Naive thymus-derived CD4-positive, alpha-beta T cell (primary cell): ENCODE results near the gene NRXN3. TPM values are rescaled to one million over a fixed set of nuclear protein-coding genes. Genes with fewer than 3 reads are reported as not detected.
"Not testable (repeated sequence)": the region's sequence is repeated elsewhere in the genome, so short reads cannot be mapped to it uniquely, and the experiment has no call there.

Experiments used
- ATAC-seq: fragments of 150-1000 bp; cut with Tn5 transposase; 2 replicates; pipeline ENCODE4 v1.10.0; 2021; ENCODE audit warnings: mild to moderate bottlenecking, moderate library complexity
- CTCF ChIA-PET: fragments of 350-600 bp; sonication (Branson Sonifier 250); formaldehyde crosslinking; loops from one replicate; lab custom pipeline; 2021; ENCODE audit warnings: antibody characterized with exemption; lab: Charles Lee
- POLR2A ChIA-PET: fragments of 350-600 bp; sonication (Branson Sonifier 250); formaldehyde crosslinking; loops from one replicate; lab custom pipeline; 2021; ENCODE audit warnings: antibody characterized with exemption, inconsistent platforms; lab: Charles Lee
- DNase-seq, 9 donors: peaks; one replicate each; pipeline versions ENCODE4 v3.0.0 to v3.0.0-alpha.2; 2020 to 2022; ENCODE audit warnings: mixed read lengths in 1 of 9
- H3K27ac ChIP-seq: one replicate; pipeline ENCODE4 v1.7.0; 2013; ENCODE audit warnings: mild to moderate bottlenecking, low read depth, low read length, moderate library complexity
- H3K27me3 ChIP-seq, 2 donors: one replicate each; pipeline ENCODE4 v1.7.0; 2013; ENCODE audit warnings: low read length in 2 of 2, mild to moderate bottlenecking in 2 of 2, moderate library complexity in 2 of 2; ENCODE audit not compliant: control insufficient read depth in 2 of 2, insufficient read depth in 2 of 2
- H3K36me3 ChIP-seq, 3 experiments: 1 replicate in 2 of 3; 2 replicates in 1 of 3; pipeline ENCODE4 v1.7.0; 2013; ENCODE audit warnings: low read length in 3 of 3, mild to moderate bottlenecking in 3 of 3, moderate library complexity in 1 of 3; ENCODE audit not compliant: insufficient read depth in 3 of 3, control insufficient read depth in 2 of 3
- H3K4me1 ChIP-seq, 2 donors: one replicate each; pipeline ENCODE4 v1.7.0; 2013; ENCODE audit warnings: low read length in 2 of 2, mild to moderate bottlenecking in 2 of 2, moderate library complexity in 1 of 2; ENCODE audit not compliant: control insufficient read depth in 2 of 2, insufficient read depth in 2 of 2
- H3K4me3 ChIP-seq: 2 replicates; pipeline ENCODE4 v1.7.0; 2013; ENCODE audit warnings: mild to moderate bottlenecking, low read length
- H3K9me3 ChIP-seq, 3 experiments: 1 replicate in 2 of 3; 2 replicates in 1 of 3; pipeline ENCODE4 v1.7.0; 2013; ENCODE audit warnings: low read length in 3 of 3; ENCODE audit not compliant: control insufficient read depth in 2 of 3
- H3K27ac Mint-ChIP-seq, 9 donors: one replicate each; pipeline ENCODE4 v1.8.0; 2020 to 2022; ENCODE audit warnings: mixed read lengths in 9 of 9, mild to moderate bottlenecking in 8 of 9, moderate library complexity in 5 of 9, inconsistent platforms in 2 of 9
- H3K27me3 Mint-ChIP-seq, 5 donors: one replicate each; pipeline ENCODE4 v1.8.0; 2021 to 2022; ENCODE audit warnings: mixed read lengths in 5 of 5, mild to moderate bottlenecking in 1 of 5
- H3K36me3 Mint-ChIP-seq, 5 donors: one replicate each; pipeline ENCODE4 v1.8.0; 2020 to 2022; ENCODE audit warnings: mixed read lengths in 5 of 5, mild to moderate bottlenecking in 3 of 5, inconsistent platforms in 1 of 5
- H3K4me1 Mint-ChIP-seq, 7 donors: one replicate each; pipeline ENCODE4 v1.8.0; 2020 to 2022; ENCODE audit warnings: mixed read lengths in 7 of 7, mild to moderate bottlenecking in 3 of 7, inconsistent platforms in 1 of 7
- H3K4me3 Mint-ChIP-seq, 10 donors: one replicate each; pipeline ENCODE4 v1.8.0; 2020 to 2022; ENCODE audit warnings: mild to moderate bottlenecking in 10 of 10, mixed read lengths in 10 of 10, moderate library complexity in 6 of 10, inconsistent platforms in 2 of 10
- H3K9me3 Mint-ChIP-seq, 11 donors: one replicate each; pipeline ENCODE4 v1.8.0; 2020 to 2022; ENCODE audit warnings: mixed read lengths in 11 of 11, mild to moderate bottlenecking in 4 of 11, inconsistent platforms in 1 of 11, moderate library complexity in 1 of 11
- intact Hi-C, 2 donors: fragments of 100-400 bp; cut with micrococcal nuclease; formaldehyde crosslinking; loops; one replicate each; pipeline ENCODE4 v1.15.1; 2023
- polyA plus RNA-seq, 2 donors: library from polyadenylated mRNA; unstranded; fragments of 300-500 nt; fragmentation: Illumina TruSeq; gene quantifications; one replicate each; pipeline ENCODE4 v1.2.3, GENCODE V29; 2021
- total RNA-seq, 6 experiments: library from RNA in 5 of 6; stranded (reverse) in 5 of 6; gene quantifications; 1 replicate in 5 of 6; 2 replicates in 1 of 6; pipeline ENCODE4 v1.2.3 and lab custom pipeline; 2021 to 2026

NRXN3 gene
- total and polyA plus RNA-seq, 7 experiments from 2014 or later = not detected

DNA sequence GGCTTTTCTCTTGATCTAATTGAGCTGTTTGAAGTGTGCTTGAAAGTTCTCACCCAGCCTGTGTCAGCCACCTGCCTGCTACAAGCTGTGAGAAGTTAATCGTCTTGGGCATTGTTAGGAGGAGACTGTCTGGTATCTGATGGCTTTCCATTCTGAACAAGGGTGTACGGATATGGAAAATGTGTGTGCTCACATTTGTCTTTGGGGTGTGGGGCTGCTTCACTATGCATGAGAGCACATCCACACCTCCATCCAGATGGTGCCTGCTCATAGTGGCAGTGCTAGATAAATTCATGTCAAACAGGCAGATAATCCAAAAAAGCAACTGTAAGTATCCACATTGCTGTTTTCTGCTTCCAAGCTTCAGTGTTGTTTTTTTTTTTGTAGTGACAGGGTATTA, 1578.9 kb downstream of the NRXN3 start:
- Histone ChIP-seq H3K27ac (no peak overlapping the region), H3K4me3 (no peak overlapping the region), H3K27me3 (no peaks in the 10 kb centered on the region), H3K36me3 (no peaks in the 10 kb centered on the region), H3K9me3 (no peaks in the 10 kb centered on the region), H3K4me1 (no peaks in the 10 kb centered on the region)
- intact Hi-C loops = no loop called here
- DNase-seq = no peak
- no peak for ATAC-seq
- H3K36me3 Mint-ChIP-seq = no peaks in the 10 kb centered on the region
- CTCF ChIA-PET = no interaction called here
- H3K27ac Mint-ChIP-seq = no peak overlapping the region
- POLR2A ChIA-PET = no interaction called here
- no peaks in the 10 kb centered on the region for H3K27me3 Mint-ChIP-seq
- H3K4me1 Mint-ChIP-seq = no peaks in the 10 kb centered on the region
- no peak overlapping the region for H3K4me3 Mint-ChIP-seq
- peaks cover 0 to 8% (median 3%) of the 10 kb centered on the region in 11 donors for H3K9me3 Mint-ChIP-seq

DNA sequence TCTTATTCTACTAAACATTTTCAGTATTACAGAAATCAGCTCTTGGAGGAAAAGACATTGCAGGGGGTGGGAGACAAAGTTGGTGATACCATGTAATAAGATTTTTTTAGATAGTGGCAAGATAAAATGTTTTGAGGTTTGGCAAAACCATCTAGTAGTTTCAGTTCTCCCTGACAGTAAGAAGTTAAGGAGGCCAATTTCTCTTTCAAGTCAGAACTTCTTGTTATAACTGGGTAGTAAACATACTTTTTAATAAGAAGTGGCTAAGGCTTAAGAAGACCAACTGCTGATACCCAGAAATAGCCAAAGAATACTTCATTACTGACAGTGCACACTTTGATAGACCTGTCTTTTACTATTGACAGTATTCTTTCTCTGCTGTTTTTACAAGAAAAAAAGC, 1588.8 kb downstream of the NRXN3 start:
- intact Hi-C loops = no loop called here
- no peak for DNase-seq
- ChIA-PET POLR2A (no interaction called here), CTCF (no interaction called here)
- Mint-ChIP-seq H3K27me3 (no peaks in the 10 kb centered on the region), H3K27ac (no peak overlapping the region), H3K9me3 (peaks cover 0 to 11% (median 6%) of the 10 kb centered on the region in 11 donors), H3K36me3 (peaks cover 0 to 4% (median 0%) of the 10 kb centered on the region in 5 donors), H3K4me3 (no peak overlapping the region), H3K4me1 (no peaks in the 10 kb centered on the region)
- Histone ChIP-seq H3K9me3 (no peaks in the 10 kb centered on the region), H3K4me1 (no peaks in the 10 kb centered on the region), H3K4me3 (no peak overlapping the region), H3K27me3 (no peaks in the 10 kb centered on the region), H3K36me3 (no peaks in the 10 kb centered on the region), H3K27ac (no peak overlapping the region)
- ATAC-seq = no peak

DNA sequence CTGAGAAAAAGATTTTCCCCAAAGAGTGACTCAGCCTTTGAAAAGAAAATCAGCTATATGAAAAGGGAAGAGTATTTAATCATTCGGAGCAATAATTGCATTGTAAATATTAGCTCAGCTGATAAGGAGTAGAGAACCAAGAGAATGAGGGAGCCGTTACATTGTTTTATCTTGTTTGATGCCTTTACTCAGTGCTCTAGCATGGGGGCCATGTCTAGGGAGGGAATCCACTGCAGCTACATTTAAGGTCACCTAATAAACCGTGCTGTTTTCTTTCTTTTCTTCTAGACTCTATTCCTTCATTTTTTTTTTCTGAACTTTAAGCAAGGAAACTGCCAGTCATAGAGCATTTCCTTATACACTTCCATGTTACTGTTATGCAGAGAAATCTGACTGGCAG, 1594.2 kb downstream of the NRXN3 start:
- H3K27ac Mint-ChIP-seq = no peak overlapping the region
- H3K27me3 Mint-ChIP-seq = no peaks in the 10 kb centered on the region
- no peaks in the 10 kb centered on the region for H3K4me1 Mint-ChIP-seq
- ChIA-PET POLR2A (no interaction called here), CTCF (no interaction called here)
- ATAC-seq (no peak), DNase-seq (no peak)
- H3K27ac ChIP-seq = no peak overlapping the region
- H3K36me3 Mint-ChIP-seq = no peaks in the 10 kb centered on the region
- no peak overlapping the region for H3K4me3 Mint-ChIP-seq
- no peaks in the 10 kb centered on the region for H3K36me3 ChIP-seq
- intact Hi-C loops = no loop called here
- H3K9me3 ChIP-seq = peaks cover 0 to 4% (median 0%) of the 10 kb centered on the region in 3 experiments
- peaks cover 2 to 14% (median 8%) of the 10 kb centered on the region in 11 donors for H3K9me3 Mint-ChIP-seq
- H3K4me1 ChIP-seq = no peaks in the 10 kb centered on the region
- no peak overlapping the region for H3K4me3 ChIP-seq
- H3K27me3 ChIP-seq = no peaks in the 10 kb centered on the region

DNA sequence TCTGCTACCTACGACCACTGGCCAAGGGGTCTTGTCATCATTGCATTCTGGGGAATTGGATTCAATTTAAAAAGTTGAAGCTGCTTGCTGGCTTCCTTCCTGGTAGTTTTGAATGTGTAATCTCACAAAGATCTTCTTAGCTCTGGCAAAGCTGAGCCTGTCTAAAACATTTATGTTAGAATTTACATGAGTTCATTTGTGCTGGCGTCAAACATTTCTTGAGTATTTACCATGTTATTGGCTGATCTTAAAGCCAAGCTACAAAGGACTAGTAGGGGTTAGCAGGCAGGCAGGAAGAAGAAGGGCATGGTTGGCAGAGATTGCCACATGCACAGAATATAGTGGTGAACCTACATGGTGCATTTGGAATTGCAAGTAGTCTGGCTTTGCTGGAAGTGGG, 1596.3 kb downstream of the NRXN3 start:
- H3K4me3 Mint-ChIP-seq = no peak overlapping the region
- no peak overlapping the region for H3K27ac Mint-ChIP-seq
- no peaks in the 10 kb centered on the region for H3K27me3 ChIP-seq
- H3K9me3 ChIP-seq = peaks cover 0 to 4% (median 0%) of the 10 kb centered on the region in 3 experiments
- no peaks in the 10 kb centered on the region for H3K4me1 ChIP-seq
- no peaks in the 10 kb centered on the region for H3K36me3 ChIP-seq
- no peak for DNase-seq
- intact Hi-C loops = no loop called here
- H3K27ac ChIP-seq = no peak overlapping the region
- H3K4me3 ChIP-seq = no peak overlapping the region
- CTCF ChIA-PET = no interaction called here
- H3K27me3 Mint-ChIP-seq = no peaks in the 10 kb centered on the region
- H3K4me1 Mint-ChIP-seq = no peaks in the 10 kb centered on the region
- POLR2A ChIA-PET = no interaction called here
- no peak for ATAC-seq
- peaks cover 1 to 19% (median 9%) of the 10 kb centered on the region in 11 donors for H3K9me3 Mint-ChIP-seq
- no peaks in the 10 kb centered on the region for H3K36me3 Mint-ChIP-seq

DNA sequence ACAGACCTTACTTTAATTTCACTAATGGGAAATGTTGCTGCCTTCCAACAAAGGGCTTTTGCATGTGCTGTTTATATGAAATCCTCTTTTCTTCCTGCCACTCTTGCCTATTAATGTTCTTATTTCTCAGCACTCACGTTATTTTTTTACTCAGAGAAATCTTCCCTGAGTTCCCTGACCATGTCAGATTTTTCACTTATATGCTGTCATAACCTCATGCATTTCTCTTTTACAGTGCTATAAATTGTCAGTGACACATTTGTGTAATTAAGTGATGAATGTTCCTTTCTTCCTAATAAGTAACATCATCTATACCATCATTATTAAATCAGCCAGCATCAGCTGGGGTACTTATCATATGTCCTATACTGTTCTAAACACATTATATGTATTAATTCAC, 1597.1 kb downstream of the NRXN3 start:
- ChIA-PET CTCF (no interaction called here), POLR2A (no interaction called here)
- Mint-ChIP-seq H3K36me3 (no peaks in the 10 kb centered on the region), H3K4me1 (no peaks in the 10 kb centered on the region), H3K9me3 (peaks cover 1 to 19% (median 9%) of the 10 kb centered on the region in 11 donors), H3K27me3 (no peaks in the 10 kb centered on the region), H3K4me3 (no peak overlapping the region), H3K27ac (no peak overlapping the region)
- no peak overlapping the region for H3K27ac ChIP-seq
- intact Hi-C loops = no loop called here
- H3K27me3 ChIP-seq = no peaks in the 10 kb centered on the region
- peaks cover 0 to 4% (median 0%) of the 10 kb centered on the region in 3 experiments for H3K9me3 ChIP-seq
- H3K4me1 ChIP-seq = no peaks in the 10 kb centered on the region
- no peaks in the 10 kb centered on the region for H3K36me3 ChIP-seq
- no peak for ATAC-seq
- DNase-seq = no peak
- H3K4me3 ChIP-seq = no peak overlapping the region

DNA sequence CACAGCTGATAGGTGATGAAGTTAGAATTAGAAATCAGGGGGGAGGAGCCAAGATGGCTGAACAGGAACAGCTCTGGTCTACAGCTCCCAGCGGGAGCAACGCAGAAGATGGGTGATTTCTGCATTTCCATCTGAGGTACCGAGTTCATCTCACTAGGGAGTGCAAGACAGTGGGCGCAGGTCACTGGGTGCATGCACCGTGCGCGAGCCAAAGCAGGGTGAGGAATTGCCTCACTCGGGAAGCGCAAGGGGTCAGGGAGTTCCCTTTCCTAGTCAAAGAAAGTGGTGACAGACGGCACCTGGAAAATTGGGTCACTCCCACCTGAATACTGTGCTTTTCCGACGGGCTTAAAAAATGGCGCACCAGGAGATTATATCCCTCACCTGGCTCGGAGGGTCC, 1597.5 kb downstream of the NRXN3 start:
- H3K9me3 ChIP-seq, DNase-seq, H3K4me3 ChIP-seq, H3K36me3 Mint-ChIP-seq, ATAC-seq, H3K4me1 Mint-ChIP-seq, H3K27me3 ChIP-seq, POLR2A ChIA-PET, intact Hi-C loops, H3K36me3 ChIP-seq, CTCF ChIA-PET, H3K4me1 ChIP-seq, H3K27ac ChIP-seq, H3K4me3 Mint-ChIP-seq, H3K27me3 Mint-ChIP-seq, H3K27ac Mint-ChIP-seq: not testable (repeated sequence)
- peaks cover 0 to 19% (median 9%) of the 10 kb centered on the region in 11 donors for H3K9me3 Mint-ChIP-seq

DNA sequence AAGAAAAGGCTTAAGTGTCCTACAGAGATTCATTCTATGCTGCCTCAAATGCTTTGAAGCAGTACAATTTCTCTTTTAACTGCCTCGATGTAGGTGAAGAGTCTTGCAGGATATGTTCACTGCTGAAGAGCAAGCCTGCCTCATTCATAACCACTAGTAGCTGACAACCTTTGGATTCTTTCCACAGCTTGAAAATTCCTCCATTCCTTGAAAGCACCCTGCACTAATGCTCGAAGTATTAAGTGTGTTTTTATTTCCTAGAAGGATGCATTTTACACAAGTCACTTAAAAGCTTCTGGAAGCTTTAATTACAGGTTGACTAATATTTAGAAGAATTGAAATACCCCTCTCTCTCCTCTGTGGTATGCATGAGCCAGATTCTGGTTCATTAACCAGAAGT, 1611.7 kb downstream of the NRXN3 start:
- ATAC-seq (no peak), DNase-seq (no peak)
- intact Hi-C loops = no loop called here
- no peaks in the 10 kb centered on the region for H3K9me3 ChIP-seq
- H3K4me1 Mint-ChIP-seq = no peaks in the 10 kb centered on the region
- peaks cover 0 to 6% (median 5%) of the 10 kb centered on the region in 11 donors for H3K9me3 Mint-ChIP-seq
- H3K27me3 Mint-ChIP-seq = no peaks in the 10 kb centered on the region
- POLR2A ChIA-PET = no interaction called here
- no peak overlapping the region for H3K4me3 Mint-ChIP-seq
- no peaks in the 10 kb centered on the region for H3K4me1 ChIP-seq
- no peak overlapping the region for H3K4me3 ChIP-seq
- no peaks in the 10 kb centered on the region for H3K36me3 ChIP-seq
- no peak overlapping the region for H3K27ac ChIP-seq
- CTCF ChIA-PET = no interaction called here
- no peaks in the 10 kb centered on the region for H3K27me3 ChIP-seq
- no peaks in the 10 kb centered on the region for H3K36me3 Mint-ChIP-seq
- H3K27ac Mint-ChIP-seq = no peak overlapping the region
